NCI-H82 treated with DMSO at 0.1 percent for 48 hours (cell line): Measurements from ENCODE around the gene CXorf66.
A peak's percentile ranks its signal among the peaks of the same experiment; 100 is the strongest.
"Not testable (repeated sequence)": the region's sequence is repeated elsewhere in the genome, so short reads cannot be mapped to it uniquely, and the experiment has no call there.

Experiments
- DNase-seq: peaks from one replicate; lab custom pipeline; 2025; ENCODE audit not compliant: unreplicated experiment; lab: John Stamatoyannopoulos, UW

The CXorf66 gene, protein sequence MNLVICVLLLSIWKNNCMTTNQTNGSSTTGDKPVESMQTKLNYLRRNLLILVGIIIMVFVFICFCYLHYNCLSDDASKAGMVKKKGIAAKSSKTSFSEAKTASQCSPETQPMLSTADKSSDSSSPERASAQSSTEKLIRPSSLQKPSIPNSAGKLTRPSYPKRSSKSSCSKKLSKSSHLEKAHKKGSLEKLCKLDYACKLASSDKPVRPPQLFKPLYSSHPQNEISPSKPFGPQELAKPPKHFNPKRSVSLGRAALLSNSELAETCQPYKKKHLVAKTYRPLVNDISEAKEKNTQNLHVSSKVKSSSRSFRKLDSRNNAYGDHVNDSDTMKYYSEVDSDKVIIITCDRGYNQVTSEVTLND

GRCh38 chrX:139965421-139965820 is at the start of gene CXorf66:
Gene CXorf66, minus strand, starts transcription at chrX:139965521. Its CDS starts 25 bp downstream, at chrX:139965496.
- no peak for DNase-seq

DNA sequence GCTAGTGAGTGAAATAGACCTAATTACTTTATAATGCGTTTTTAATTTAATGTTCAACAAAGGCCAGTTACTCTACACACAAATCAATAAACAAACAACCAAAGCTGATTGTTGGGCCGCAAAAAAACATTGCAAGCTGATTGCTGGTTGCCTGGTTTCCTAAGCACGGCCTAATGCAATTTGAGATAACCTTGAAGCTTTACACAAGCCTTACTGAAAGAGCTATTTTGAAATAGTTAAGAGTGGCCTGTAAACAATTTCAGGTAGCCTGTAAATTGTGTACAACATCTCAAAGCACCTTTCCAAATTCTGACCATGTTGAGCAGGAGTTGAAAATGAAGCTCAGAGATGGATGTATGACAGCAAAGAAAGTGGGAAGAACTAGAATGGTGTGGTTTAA is 17.5 kb upstream of the CXorf66 start:
- DNase-seq = no peak

- no peak for DNase-seq
Observed at GRCh38 chrX:139974471-139974870, 9.2 kb upstream of the CXorf66 start.

GRCh38 chrX:139972629-139973624 is 7.6 kb upstream of the CXorf66 start:
- DNase-seq = no peak

DNA sequence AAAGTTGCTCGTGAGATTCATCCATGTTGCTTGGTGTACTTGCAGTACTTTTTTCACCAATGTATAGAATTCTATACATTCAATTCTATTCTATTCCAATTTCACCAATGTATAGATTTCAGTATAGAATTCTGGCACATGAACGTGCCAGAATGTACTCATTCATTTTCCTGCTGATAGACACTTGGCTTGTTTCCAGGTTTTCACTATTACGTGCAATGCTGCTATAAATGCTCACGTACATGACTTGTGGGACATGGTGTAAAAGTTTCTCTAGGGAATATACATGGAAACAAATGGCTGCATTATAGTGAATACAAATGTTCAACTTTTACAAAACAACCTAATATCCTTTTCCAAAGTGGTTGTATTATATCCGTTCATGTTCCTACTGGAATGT is 6.8 kb upstream of the CXorf66 start:
- DNase-seq = no peak

DNA sequence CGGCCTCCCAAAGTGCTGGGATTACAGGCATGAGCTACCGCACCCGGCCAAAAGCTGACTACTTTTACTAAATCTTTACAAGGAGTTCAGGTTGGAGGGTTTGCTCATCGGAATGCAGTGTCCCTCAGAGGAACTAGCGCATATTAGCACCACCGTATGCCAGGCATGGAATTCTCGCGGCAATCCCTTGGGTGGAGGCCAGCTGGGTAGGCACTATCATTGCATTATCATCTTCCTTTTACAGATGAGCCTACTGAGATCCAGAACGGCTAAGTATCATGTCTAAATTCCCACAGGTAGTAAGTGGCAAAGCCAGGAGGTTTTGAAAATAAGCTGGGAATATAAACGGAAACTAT is 6.1 kb upstream of the CXorf66 start:
- DNase-seq = no peak

DNA sequence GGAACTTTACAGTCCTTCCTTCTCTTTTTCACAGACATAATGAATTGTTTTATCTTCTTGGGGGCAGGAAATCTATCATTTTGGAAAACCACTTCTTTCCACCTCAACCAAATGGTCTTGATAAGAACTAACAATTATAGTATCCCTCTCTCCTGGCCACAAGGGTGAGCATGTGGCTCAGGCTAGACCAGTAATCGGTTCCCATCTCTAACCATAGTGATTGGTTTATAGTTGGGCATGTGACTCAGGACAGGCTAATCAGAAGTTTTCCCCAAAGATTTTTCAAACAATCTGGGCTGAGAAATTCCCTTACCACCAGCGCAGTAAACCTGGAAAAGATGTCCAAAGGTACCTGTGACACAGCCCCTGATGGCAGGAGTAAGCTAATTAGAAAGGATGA is 4.0 kb upstream of the CXorf66 start:
- no peak for DNase-seq

DNA sequence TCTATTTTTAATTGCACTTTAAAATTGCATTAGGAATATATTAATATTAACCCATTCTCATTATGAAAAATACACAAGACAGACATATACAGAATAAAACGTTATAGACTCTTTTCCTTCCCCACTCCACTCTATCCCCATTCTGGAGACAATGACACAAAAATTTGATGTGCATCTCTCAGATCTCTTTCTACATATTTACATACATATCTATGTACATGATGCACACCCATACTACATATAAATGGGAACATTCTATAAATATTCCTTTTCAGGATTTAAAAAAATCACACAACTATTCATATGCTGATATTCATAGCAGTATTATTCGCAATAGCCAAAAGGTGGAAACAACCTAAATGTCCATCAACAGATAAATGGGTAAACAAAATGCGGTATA is 2.4 kb upstream of the CXorf66 start:
- DNase-seq = no peak

DNA sequence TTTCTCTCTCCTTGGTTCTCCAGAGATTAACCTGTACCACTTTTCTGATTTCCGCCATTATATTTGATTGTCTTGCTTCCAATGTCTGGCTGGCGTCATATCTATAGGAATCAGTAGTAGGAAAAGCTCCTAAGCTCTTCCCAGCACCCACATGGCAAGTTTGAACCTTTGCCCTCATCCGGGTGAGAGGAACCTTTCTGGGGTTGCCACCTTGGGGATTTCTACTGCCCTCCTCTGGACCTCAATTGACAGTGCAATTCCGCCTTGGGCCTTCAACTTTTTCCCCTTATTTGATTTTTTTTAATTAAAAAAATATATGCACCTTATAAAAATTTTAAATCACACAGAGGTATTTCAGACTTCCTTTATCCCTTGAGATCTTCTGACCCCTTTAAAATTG is 2.0 kb upstream of the CXorf66 start:
- DNase-seq = no peak

DNA sequence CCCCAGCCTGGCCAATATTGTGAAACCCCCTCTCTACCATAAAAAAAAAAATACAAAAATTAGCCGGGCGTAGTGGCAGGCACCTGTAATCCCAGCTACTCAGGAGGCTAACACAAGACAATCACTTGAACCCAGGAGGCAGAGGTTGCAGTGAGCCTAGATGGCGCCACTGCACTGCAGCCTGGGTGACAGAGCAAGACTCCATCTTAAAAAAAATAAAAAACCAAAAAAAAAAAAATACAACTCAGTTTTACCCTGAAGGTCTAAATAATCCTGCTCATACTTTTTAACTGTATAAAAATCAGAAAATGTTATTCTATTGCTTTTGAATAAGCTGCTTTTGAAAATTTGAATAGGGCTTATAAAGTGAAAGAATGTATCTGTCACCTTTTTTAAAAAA is 838 bp upstream of the CXorf66 start:
- not testable (repeated sequence) for DNase-seq

- not testable (repeated sequence) for DNase-seq
Observed at GRCh38 chrX:139961091-139961490, 4.2 kb downstream of the CXorf66 start.

DNA sequence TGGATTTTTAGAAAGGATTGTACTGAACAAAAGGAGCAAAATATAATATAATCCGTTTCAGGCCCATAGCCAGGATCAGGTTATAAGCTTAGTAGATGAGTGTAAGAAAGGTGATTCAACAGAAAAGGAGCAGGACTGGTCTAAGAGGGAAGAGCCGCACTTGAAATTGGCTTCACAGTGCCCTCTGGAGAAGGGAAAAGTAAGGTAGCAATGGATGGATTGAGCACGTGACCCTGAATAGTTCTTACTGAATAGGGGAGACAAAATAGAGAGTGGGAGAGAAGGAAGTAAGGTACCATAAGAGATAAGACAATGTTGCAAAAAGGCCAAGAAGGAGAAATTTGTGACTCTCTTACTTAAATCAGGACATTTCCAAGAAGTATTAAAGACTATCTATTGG is 15.6 kb downstream of the CXorf66 start:
- no peak for DNase-seq

DNA sequence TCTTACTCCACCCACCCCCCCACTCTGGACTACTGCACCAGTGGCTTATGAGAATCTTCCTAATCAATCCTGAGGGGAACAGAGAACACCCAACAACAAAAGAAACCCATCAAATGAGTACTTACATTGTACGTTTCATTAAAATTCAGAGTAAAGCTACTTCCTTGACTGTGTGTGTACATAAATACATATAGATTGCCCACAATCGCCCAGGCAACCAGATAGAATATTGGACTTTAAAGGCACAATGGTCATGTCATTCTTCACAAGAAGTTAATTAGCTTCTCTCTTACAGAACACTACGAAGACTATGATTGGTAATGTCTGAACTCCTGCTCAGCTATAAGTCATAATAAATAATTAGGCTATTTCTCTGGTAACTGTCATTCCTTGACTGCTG is 20.2 kb downstream of the CXorf66 start:
- no peak for DNase-seq

DNA sequence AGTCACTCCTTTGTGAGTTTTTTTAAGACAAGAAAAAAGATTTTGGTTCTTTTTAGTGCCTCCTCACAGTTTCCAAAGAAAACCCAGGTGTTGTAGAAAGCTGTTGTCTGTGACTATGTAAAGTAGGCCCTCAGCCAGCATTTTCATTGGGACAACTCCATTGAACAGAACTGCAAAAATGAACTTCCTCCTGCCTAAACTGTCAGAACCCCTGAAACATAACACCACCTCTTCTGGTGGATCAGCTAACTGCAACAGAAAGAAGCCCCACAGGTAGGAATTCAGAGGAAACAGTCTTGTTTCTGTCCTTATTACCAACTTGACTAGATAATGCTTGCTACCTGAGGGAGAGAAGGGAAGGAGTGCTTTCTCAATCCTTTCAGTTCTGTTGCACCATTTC is 29.1 kb downstream of the CXorf66 start:
- DNase-seq = no peak

- no peak for DNase-seq
Observed at GRCh38 chrX:139933904-139934303, 31.4 kb downstream of the CXorf66 start.

- DNase-seq = peak; percentile 33
Observed at GRCh38 chrX:139932901-139933796, 32.2 kb downstream of the CXorf66 start, which contains the start of gene ATP11C. Gene ATP11C, minus strand, starts transcription at chrX:139933053. Its CDS starts 1,011 bp downstream, at chrX:139932042.

DNA sequence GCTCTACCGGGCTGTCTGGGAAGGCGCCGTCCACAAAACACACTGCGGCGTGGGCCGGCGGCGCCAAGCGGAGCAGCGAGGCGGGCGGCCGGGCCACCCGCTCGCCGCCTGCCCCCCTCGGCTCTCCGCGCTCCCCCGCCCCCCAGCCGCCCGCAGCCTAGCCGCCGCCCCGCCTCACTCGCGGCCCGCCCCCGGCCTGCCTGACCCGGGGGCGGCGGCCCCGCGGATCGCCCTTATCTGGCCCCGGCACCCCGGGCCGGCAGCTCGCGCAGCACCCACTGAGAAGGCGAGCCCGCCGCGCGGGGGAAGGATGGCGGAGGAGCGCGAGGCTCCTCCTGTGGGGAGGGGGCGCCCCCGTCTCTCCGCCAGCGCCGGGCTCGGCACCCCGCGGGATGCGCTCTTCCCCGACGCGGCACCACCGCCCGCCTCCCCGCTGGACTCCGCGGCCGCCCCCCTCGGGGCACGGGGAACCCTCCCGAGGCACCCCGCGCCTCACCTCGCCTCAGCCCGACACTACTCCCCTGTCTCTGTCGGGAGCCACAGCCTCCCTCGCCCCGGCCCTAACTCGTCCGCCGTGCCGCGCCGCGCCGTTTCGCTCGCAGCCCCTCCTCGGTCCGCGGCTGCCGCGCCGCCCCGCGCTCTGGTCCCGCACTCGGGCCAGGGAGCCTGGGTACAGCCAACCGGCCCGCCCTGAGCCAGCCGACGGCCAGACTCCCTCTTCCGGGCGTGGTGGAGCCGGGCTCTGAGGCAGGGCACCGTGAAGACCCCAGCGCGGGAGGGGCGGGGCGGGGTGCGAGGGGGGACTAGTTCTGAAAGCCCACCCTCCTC is 33.0 kb downstream of the CXorf66 start:
- DNase-seq = no peak

- DNase-seq = no peak
Observed at GRCh38 chrX:139931646-139932072, 33.7 kb downstream of the CXorf66 start.

DNA sequence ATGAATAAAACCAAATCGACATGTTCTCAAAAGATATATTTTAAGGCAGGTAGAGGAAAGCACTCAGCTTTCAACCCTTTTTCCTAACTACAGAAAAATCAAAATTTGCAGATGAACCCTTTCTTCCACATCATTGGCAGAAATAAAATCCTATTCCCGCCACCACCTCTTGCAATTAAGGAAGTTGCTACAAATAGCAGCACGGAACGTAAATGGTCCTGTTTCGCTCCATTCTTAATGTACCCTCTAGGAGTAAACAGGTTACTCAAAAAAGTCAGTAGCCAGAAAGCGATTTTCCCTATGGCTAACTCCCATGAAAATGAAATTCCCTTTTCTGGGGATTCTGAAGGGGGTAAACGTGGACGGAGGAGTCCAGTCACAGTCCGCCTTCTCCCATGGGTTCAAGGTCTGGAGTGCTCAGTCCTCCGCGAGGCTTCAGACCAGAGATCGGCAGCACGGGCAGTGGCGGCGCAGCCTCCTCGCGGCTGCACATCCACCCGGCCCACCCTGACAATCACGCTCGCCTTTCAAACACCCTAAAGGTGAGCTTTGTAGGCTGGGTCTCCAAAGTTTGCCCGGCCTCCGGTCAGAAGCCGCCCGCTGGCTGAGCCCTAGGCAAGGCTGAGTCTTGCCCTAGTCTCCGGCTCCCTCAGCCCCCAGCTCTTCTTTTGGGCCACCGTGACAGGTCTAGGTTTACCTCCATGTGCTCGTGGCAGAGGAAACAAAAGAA is 34.2 kb downstream of the CXorf66 start:
- DNase-seq = no peak
